GM13976 (cell line): ENCODE data around the gene PIK3AP1.
A peak's percentile ranks its signal among the peaks of the same experiment; 100 is the strongest.

Experiments used
- DNase-seq: peaks from one replicate; pipeline ENCODE4 v3.0.0; 2012; ENCODE audit warnings: low spot score
- CTCF ChIP-seq: IDR thresholded peaks from 2 replicates; pipeline ENCODE4 v1.5.1; 2012; ENCODE audit warnings: borderline replicate concordance, mild to moderate bottlenecking; ENCODE audit not compliant: insufficient read depth; ENCODE audit errors: extremely low read depth, missing control alignments, control extremely low read depth
- in situ Hi-C: fragments of 300-500 bp; cut with MboI; formaldehyde crosslinking; loops from one replicate; pipeline ENCODE4 v1.12.0; 2022; ENCODE audit warnings: low sequenced_read_pairs, mixed read lengths, inconsistent platforms; ENCODE audit not compliant: unreplicated experiment

PIK3AP1 gene

GRCh38 chr10:96656839-96657238 is 63.5 kb downstream of the PIK3AP1 start:
- no peak for TF ChIP-seq CTCF
- in situ Hi-C loops, result no loop called here
- no peak for DNase-seq

- no peak for DNase-seq
- in situ Hi-C loops, result no loop called here
- TF ChIP-seq CTCF, result no peak
Observed at GRCh38 chr10:96656198-96656577, 64.1 kb downstream of the PIK3AP1 start.

- in situ Hi-C loops, result no loop called here
- no peak for DNase-seq
- TF ChIP-seq CTCF, result no peak
Observed at GRCh38 chr10:96655461-96656197, 64.7 kb downstream of the PIK3AP1 start.

- in situ Hi-C loops, result no loop called here
- TF ChIP-seq CTCF, result no peak
- DNase-seq, result peak; percentile 63
Observed at GRCh38 chr10:96651998-96652431, 68.3 kb downstream of the PIK3AP1 start.

DNA sequence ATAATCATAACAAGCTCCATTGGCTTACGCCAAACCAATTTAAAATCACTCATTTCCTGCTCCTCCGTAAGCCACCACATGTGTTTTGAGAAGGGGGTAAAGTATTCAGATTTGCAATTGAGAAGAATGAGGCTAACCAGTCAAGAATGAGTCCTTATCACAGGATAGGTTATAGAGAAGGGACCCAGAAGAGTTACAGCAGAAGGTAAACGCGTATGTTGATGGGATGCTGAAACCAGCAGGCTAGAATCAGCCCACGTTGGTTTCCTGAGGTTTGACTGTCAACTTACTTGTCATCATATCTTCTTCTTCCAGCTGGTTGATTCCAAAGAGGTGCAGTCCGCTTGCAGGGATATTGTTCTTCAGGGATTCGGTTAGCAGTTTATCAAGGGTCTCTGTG is 69.4 kb downstream of the PIK3AP1 start:
- in situ Hi-C loops, result no loop called here
- no peak for DNase-seq
- no peak for TF ChIP-seq CTCF

GRCh38 chr10:96648297-96648696 is 72.0 kb downstream of the PIK3AP1 start:
- no peak for DNase-seq
- TF ChIP-seq CTCF, result no peak
- in situ Hi-C loops, result loop anchor here (10.0 to 25.0 kb wide), 2 partner anchors 177 to 364 kb away; no protein-coding TSS in a partner anchor

DNA sequence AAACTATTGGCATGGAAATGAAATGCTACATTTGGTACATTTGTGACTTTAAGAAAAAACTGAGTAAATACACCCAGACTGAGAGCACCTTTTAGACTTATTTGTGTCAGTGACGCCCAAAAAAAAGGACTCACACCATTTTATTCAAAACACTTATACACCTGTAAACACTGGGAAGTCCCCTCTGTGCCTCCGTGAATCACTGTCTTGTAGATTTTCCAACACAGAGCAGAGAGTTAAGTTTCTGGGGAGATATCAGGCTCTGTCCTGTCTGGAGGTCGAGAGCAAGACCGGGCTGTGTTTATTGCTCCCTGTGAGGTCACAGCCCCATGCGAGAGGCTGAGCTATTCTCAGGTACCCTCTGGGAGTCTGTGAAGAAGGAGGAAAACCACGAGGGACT is 72.8 kb downstream of the PIK3AP1 start:
- no peak for TF ChIP-seq CTCF
- in situ Hi-C loops, result loop anchor here (10.0 to 25.0 kb wide), 2 partner anchors 177 to 365 kb away; no protein-coding TSS in a partner anchor

More for the DNA sequence above, 72.8 kb downstream of the PIK3AP1 start:
- DNase-seq, result no peak
